Tibial nerve (tissue), 4 donors: Measurements from ENCODE around the gene YLPM1. TPM values are rescaled to one million over a fixed set of nuclear protein-coding genes. Genes with fewer than 3 reads are reported as not detected.

ENCODE experiments used
- DNase-seq, 2 donors: peaks; one replicate each; pipeline ENCODE4 v3.0.0-alpha.2; 2019; ENCODE audit warnings: low spot score in 2 of 2
- H3K27ac ChIP-seq, 4 donors: fragments of 200-600 bp; sonication (generic) in 3 of 4; one replicate each; pipeline ENCODE4 v1.5.1; 2017 to 2019; ENCODE audit warnings: mild to moderate bottlenecking in 1 of 4
- H3K27me3 ChIP-seq, 2 donors: fragments of 200-600 bp; sonication (generic) in 1 of 2; one replicate each; pipeline versions ENCODE4 v1.5.1 to v1.6.0; 2017 to 2019
- H3K36me3 ChIP-seq, 3 donors: fragments of 200-600 bp; sonication (generic); one replicate each; pipeline ENCODE4 v1.5.1; 2018 to 2019
- H3K4me1 ChIP-seq, 4 donors: fragments of 200-600 bp; sonication (generic) in 3 of 4; one replicate each; pipeline ENCODE4 v1.5.1; 2017 to 2019
- H3K4me3 ChIP-seq, 4 donors: fragments of 200-600 bp; sonication (generic) in 3 of 4; one replicate each; pipeline ENCODE4 v1.5.1; 2017 to 2019; ENCODE audit warnings: mild to moderate bottlenecking in 1 of 4, moderate library complexity in 1 of 4
- H3K9me3 ChIP-seq, 4 donors: fragments of 200-600 bp; sonication (generic) in 3 of 4; one replicate each; pipeline ENCODE4 v1.5.1; 2017 to 2019
- CTCF ChIP-seq, 5 experiments: fragments of 200-600 bp in 3 of 5; fragments of 450-650 bp in 2 of 5; sonication (generic) in 3 of 5; IDR thresholded peaks; one replicate each; pipeline ENCODE4 v1.5.1; 2016 to 2019; ENCODE audit warnings: antibody characterized with exemption in 5 of 5, mild to moderate bottlenecking in 3 of 5, moderate library complexity in 2 of 5
- EP300 ChIP-seq, 2 donors: sonication (generic); formaldehyde crosslinking; IDR thresholded peaks; one replicate each; pipeline ENCODE4 v1.6.1; 2017; ENCODE audit warnings: antibody characterized with exemption in 2 of 2, mild to moderate bottlenecking in 1 of 2
- POLR2A ChIP-seq, 2 donors: fragments of 450-650 bp; IDR thresholded peaks; one replicate each; pipeline ENCODE4 v1.6.1; 2017; ENCODE audit warnings: antibody characterized with exemption in 2 of 2, mild to moderate bottlenecking in 2 of 2, moderate library complexity in 2 of 2
- WGBS, 2 donors: methylation state at CpG; one replicate each; pipeline ENCODE4 v1.1.5; 2018; 5-methylcytosine and 5-hydroxymethylcytosine counted together
- total RNA-seq, 4 donors: library from RNA; depleted of rRNA; stranded (reverse); fragments of >200 nt; gene quantifications; one replicate each; pipeline ENCODE4 v1.1.0, GENCODE V29; 2016

YLPM1 gene
- total RNA-seq, 4 donors from 2014 or later: 66.9 to 76.6 (median 72.1) TPM

- H3K36me3 ChIP-seq: peaks cover 0 to 39% (median 0%) of the 10 kb centered on the region in 3 donors
- TF ChIP-seq CTCF (IDR thresholded peaks at IDR 0.05) (no peak), POLR2A (IDR thresholded peaks at IDR 0.05) (no peak), EP300 (IDR thresholded peaks at IDR 0.05) (no peak)
- no peak for DNase-seq
- no peak overlapping the region for H3K4me3 ChIP-seq
- H3K27ac ChIP-seq: no peak overlapping the region
- no peaks in the 10 kb centered on the region for H3K9me3 ChIP-seq
- H3K4me1 ChIP-seq: peaks cover 0 to 19% (median 5%) of the 10 kb centered on the region in 4 donors
- no peaks in the 10 kb centered on the region for H3K27me3 ChIP-seq
- WGBS, 2 donors: 88 to 93% methylated on average over 4 of the region's 5 CpGs
Observed at GRCh38 chr14:74834692-74835392, 71.7 kb downstream of the YLPM1 start.

GRCh38 chr14:74835645-74836250, 72.6 kb downstream of the YLPM1 start:
- no peak for TF ChIP-seq EP300 (IDR thresholded peaks at IDR 0.05)
- TF ChIP-seq POLR2A (IDR thresholded peaks at IDR 0.05): no peak
- TF ChIP-seq CTCF (IDR thresholded peaks at IDR 0.05): no peak
- H3K9me3 ChIP-seq: no peaks in the 10 kb centered on the region
- peaks cover 0 to 19% (median 5%) of the 10 kb centered on the region in 4 donors for H3K4me1 ChIP-seq
- H3K4me3 ChIP-seq: no peak overlapping the region
- DNase-seq: no peak
- peaks cover 0 to 36% (median 0%) of the 10 kb centered on the region in 3 donors for H3K36me3 ChIP-seq
- 80 to 81% methylated on average over 7 of the region's 7 CpGs for WGBS, 2 donors
- H3K27ac ChIP-seq: no peak overlapping the region
- no peaks in the 10 kb centered on the region for H3K27me3 ChIP-seq

- no peaks in the 10 kb centered on the region for H3K27me3 ChIP-seq
- WGBS, 2 donors: 64 to 67% methylated on average over 1 of the region's 1 CpG
- peaks cover 0 to 35% (median 0%) of the 10 kb centered on the region in 3 donors for H3K36me3 ChIP-seq
- no peaks in the 10 kb centered on the region for H3K9me3 ChIP-seq
- H3K27ac ChIP-seq: peak overlapping the region in 1 of 4 donors; percentile 21
- H3K4me3 ChIP-seq: no peak overlapping the region
- peaks cover 0 to 19% (median 7%) of the 10 kb centered on the region in 4 donors for H3K4me1 ChIP-seq
- DNase-seq: no peak
- TF ChIP-seq CTCF (IDR thresholded peaks at IDR 0.05): no peak
- no peak for TF ChIP-seq EP300 (IDR thresholded peaks at IDR 0.05)
- TF ChIP-seq POLR2A (IDR thresholded peaks at IDR 0.05): no peak
Observed at GRCh38 chr14:74836251-74836960, 73.3 kb downstream of the YLPM1 start.

- H3K36me3 ChIP-seq: peaks cover 0 to 30% (median 0%) of the 10 kb centered on the region in 3 donors
- no peak overlapping the region for H3K4me3 ChIP-seq
- DNase-seq: no peak
- peak overlapping the region in 3 of 4 donors; percentile 32 to 59 (median 54) for H3K27ac ChIP-seq
- H3K4me1 ChIP-seq: peaks cover 0 to 19% (median 7%) of the 10 kb centered on the region in 4 donors
- no peaks in the 10 kb centered on the region for H3K9me3 ChIP-seq
- TF ChIP-seq POLR2A (IDR thresholded peaks at IDR 0.05): no peak
- no peak for TF ChIP-seq CTCF (IDR thresholded peaks at IDR 0.05)
- no peak for TF ChIP-seq EP300 (IDR thresholded peaks at IDR 0.05)
- H3K27me3 ChIP-seq: no peaks in the 10 kb centered on the region
- 38 to 42% methylated on average over 2 of the region's 2 CpGs for WGBS, 2 donors
Observed at GRCh38 chr14:74838166-74838565, 75.0 kb downstream of the YLPM1 start.
